Adrenal gland (tissue), 5 donors: ENCODE measurements around the gene STT3B.

Experiments used
- POLR2A ChIP-seq, 2 donors: fragments of 450-650 bp; IDR thresholded peaks; one replicate each; pipeline ENCODE4 v1.6.1; 2017; ENCODE audit warnings: antibody characterized with exemption in 2 of 2, mild to moderate bottlenecking in 2 of 2, moderate library complexity in 1 of 2
- TF ChIP-seq, protein P1 (sequence below), 6 experiments: fragments of 450-650 bp in 4 of 6; fragments of 200-600 bp in 2 of 6; sonication (generic) in 1 of 6; IDR thresholded peaks; 1 replicate in 5 of 6; 2 replicates in 1 of 6; pipeline versions ENCODE4 v1.5.1 to v1.8.0; 2016 to 2021; ENCODE audit warnings: antibody characterized with exemption in 6 of 6, mild to moderate bottlenecking in 2 of 6, moderate library complexity in 1 of 6
- donor health status: DM: no; HTN: no; CAD: no.

- TF ChIP-seq, protein P1, sequence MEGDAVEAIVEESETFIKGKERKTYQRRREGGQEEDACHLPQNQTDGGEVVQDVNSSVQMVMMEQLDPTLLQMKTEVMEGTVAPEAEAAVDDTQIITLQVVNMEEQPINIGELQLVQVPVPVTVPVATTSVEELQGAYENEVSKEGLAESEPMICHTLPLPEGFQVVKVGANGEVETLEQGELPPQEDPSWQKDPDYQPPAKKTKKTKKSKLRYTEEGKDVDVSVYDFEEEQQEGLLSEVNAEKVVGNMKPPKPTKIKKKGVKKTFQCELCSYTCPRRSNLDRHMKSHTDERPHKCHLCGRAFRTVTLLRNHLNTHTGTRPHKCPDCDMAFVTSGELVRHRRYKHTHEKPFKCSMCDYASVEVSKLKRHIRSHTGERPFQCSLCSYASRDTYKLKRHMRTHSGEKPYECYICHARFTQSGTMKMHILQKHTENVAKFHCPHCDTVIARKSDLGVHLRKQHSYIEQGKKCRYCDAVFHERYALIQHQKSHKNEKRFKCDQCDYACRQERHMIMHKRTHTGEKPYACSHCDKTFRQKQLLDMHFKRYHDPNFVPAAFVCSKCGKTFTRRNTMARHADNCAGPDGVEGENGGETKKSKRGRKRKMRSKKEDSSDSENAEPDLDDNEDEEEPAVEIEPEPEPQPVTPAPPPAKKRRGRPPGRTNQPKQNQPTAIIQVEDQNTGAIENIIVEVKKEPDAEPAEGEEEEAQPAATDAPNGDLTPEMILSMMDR (IDR thresholded peaks at IDR 0.05): no peak
- TF ChIP-seq POLR2A (IDR thresholded peaks at IDR 0.05): no peak
These were observed 1.3 kb downstream of the STT3B start for GRCh38 chr3:31534065-31534425.
